Suprapubic skin (tissue), 4 donors: ENCODE measurements around the gene MAPK4. TPM values are rescaled to one million over a fixed set of nuclear protein-coding genes. Genes with fewer than 3 reads are reported as not detected.

ENCODE experiments used
- DNase-seq, 2 donors: peaks; one replicate each; pipeline ENCODE4 v3.0.0-alpha.2; 2019; ENCODE audit warnings: low spot score in 2 of 2
- H3K27ac ChIP-seq: fragments of 200-600 bp; sonication (generic); one replicate; pipeline ENCODE4 v1.5.1; 2019
- H3K27me3 ChIP-seq: fragments of 200-600 bp; sonication (generic); one replicate; pipeline ENCODE4 v1.5.1; 2019
- H3K36me3 ChIP-seq: fragments of 200-600 bp; sonication (generic); one replicate; pipeline ENCODE4 v1.5.1; 2019
- H3K4me1 ChIP-seq: fragments of 200-600 bp; sonication (generic); one replicate; pipeline ENCODE4 v1.5.1; 2019
- H3K4me3 ChIP-seq: fragments of 200-600 bp; sonication (generic); one replicate; pipeline ENCODE4 v1.5.1; 2019; ENCODE audit warnings: mild to moderate bottlenecking
- H3K9me3 ChIP-seq: fragments of 200-600 bp; sonication (generic); one replicate; pipeline ENCODE4 v1.5.1; 2019
- CTCF ChIP-seq, 2 donors: fragments of 200-600 bp in 1 of 2; fragments of 450-650 bp in 1 of 2; sonication (generic) in 1 of 2; IDR thresholded peaks; one replicate each; pipeline ENCODE4 v1.5.1; 2016 to 2019; ENCODE audit warnings: antibody characterized with exemption in 2 of 2, mild to moderate bottlenecking in 1 of 2, moderate library complexity in 1 of 2
- EP300 ChIP-seq: sonication (generic); formaldehyde crosslinking; IDR thresholded peaks from one replicate; pipeline ENCODE4 v1.6.1; 2017; ENCODE audit warnings: antibody characterized with exemption
- POLR2A ChIP-seq, 2 donors: fragments of 450-650 bp; IDR thresholded peaks; one replicate each; pipeline ENCODE4 v1.6.1; 2017; ENCODE audit warnings: antibody characterized with exemption in 2 of 2, mild to moderate bottlenecking in 2 of 2, moderate library complexity in 2 of 2
- POLR2AphosphoS5 ChIP-seq, 3 donors: sonication (generic); formaldehyde crosslinking; IDR thresholded peaks; one replicate each; pipeline ENCODE4 v1.6.1; 2017; ENCODE audit warnings: antibody characterized with exemption in 3 of 3
- WGBS: methylation state at CpG from one replicate; pipeline ENCODE4 v1.1.5; 2018; 5-methylcytosine and 5-hydroxymethylcytosine counted together
- total RNA-seq, 4 donors: library from RNA; depleted of rRNA; stranded (reverse); fragments of >200 nt; gene quantifications; one replicate each; pipeline ENCODE4 v1.1.0, GENCODE V29; 2016

Gene MAPK4
- total RNA-seq, 4 donors from 2014 or later = 1.9 to 4.8 (median 2.4) TPM

GRCh38 chr18:50674307-50674980 is 114.6 kb downstream of the MAPK4 start:
- H3K27me3 ChIP-seq = no peaks in the 10 kb centered on the region
- no peak overlapping the region for H3K4me3 ChIP-seq
- H3K36me3 ChIP-seq = no peaks in the 10 kb centered on the region
- no peak for DNase-seq
- no peaks in the 10 kb centered on the region for H3K9me3 ChIP-seq
- H3K4me1 ChIP-seq = no peaks in the 10 kb centered on the region
- WGBS = 68% methylated on average over 10 of the region's 10 CpGs
- no peak overlapping the region for H3K27ac ChIP-seq
- TF ChIP-seq POLR2AphosphoS5 (IDR thresholded peaks at IDR 0.05) (no peak), EP300 (no peak)

DNA sequence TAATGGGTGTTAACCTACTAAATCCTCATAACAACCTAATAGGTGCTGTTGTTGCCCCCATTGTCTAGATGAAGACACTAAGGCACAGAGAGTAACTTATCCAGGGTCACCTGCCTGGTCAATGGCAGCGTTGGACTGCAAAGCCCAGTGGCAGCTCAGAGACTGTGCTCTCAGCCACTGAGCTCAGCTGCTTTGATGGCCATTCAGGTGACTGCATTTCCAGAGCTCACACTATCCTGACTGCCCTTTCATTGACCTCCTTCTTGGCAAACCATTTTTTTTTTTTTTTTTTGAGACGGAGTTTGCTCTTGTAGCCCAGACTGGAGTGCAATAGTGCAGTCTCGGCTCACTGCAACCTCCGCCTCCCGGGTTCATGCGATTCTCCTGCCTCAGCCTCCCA is 115.2 kb downstream of the MAPK4 start:
- TF ChIP-seq EP300 (no peak), CTCF (IDR thresholded peaks at IDR 0.05) (no peak), POLR2AphosphoS5 (IDR thresholded peaks at IDR 0.05) (no peak), POLR2A (IDR thresholded peaks at IDR 0.05) (no peak)
- Histone ChIP-seq H3K4me3 (no peak overlapping the region), H3K27ac (no peak overlapping the region), H3K27me3 (no peaks in the 10 kb centered on the region), H3K9me3 (no peaks in the 10 kb centered on the region), H3K4me1 (no peaks in the 10 kb centered on the region), H3K36me3 (no peaks in the 10 kb centered on the region)
- WGBS = 88% methylated on average over 6 of the region's 6 CpGs
- DNase-seq = no peak

DNA sequence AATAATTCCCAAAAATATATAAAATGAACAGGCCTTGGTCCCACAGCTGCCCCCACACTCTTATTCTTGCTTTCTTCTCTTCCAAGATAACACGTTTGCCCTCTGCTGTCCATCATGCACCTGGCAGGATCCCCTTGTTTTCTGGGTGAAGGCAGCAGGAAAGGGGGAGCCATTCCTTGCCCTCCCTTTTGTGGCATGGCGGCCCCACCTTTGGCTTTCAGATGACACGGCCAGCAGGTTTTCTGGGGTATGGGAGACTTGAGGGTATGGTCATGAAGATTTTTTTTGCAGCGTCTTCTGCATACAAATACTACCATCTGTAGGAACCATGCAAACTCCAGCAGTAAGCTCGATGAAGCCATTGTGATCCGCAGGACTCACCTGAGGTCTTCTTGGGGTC is 118.8 kb downstream of the MAPK4 start:
- Histone ChIP-seq H3K9me3 (no peaks in the 10 kb centered on the region), H3K27ac (no peak overlapping the region), H3K36me3 (no peaks in the 10 kb centered on the region), H3K4me1 (no peaks in the 10 kb centered on the region), H3K4me3 (no peak overlapping the region), H3K27me3 (no peaks in the 10 kb centered on the region)
- TF ChIP-seq POLR2AphosphoS5 (IDR thresholded peaks at IDR 0.05) = no peak
- no peak for TF ChIP-seq POLR2A (IDR thresholded peaks at IDR 0.05)
- no peak for TF ChIP-seq EP300
- no peak for TF ChIP-seq CTCF (IDR thresholded peaks at IDR 0.05)
- DNase-seq = no peak
- WGBS = 89% methylated on average over 6 of the region's 6 CpGs

- WGBS = 82% methylated on average over 5 of the region's 5 CpGs
- Histone ChIP-seq H3K27me3 (no peaks in the 10 kb centered on the region), H3K36me3 (no peaks in the 10 kb centered on the region), H3K9me3 (no peaks in the 10 kb centered on the region), H3K4me3 (no peak overlapping the region), H3K27ac (no peak overlapping the region), H3K4me1 (no peaks in the 10 kb centered on the region)
- TF ChIP-seq EP300 (no peak), CTCF (IDR thresholded peaks at IDR 0.05) (no peak), POLR2AphosphoS5 (IDR thresholded peaks at IDR 0.05) (no peak), POLR2A (IDR thresholded peaks at IDR 0.05) (no peak)
- peak in 1 of 2 donors; percentile 31 for DNase-seq
Measured at GRCh38 chr18:50679056-50679455, 119.2 kb downstream of the MAPK4 start.

GRCh38 chr18:50679656-50680055 is 119.8 kb downstream of the MAPK4 start:
- peak in 1 of 2 donors; percentile 26 for DNase-seq
- Histone ChIP-seq H3K4me3 (no peak overlapping the region), H3K36me3 (no peaks in the 10 kb centered on the region), H3K4me1 (no peaks in the 10 kb centered on the region), H3K9me3 (no peaks in the 10 kb centered on the region), H3K27ac (no peak overlapping the region), H3K27me3 (no peaks in the 10 kb centered on the region)
- TF ChIP-seq EP300 (no peak), POLR2AphosphoS5 (IDR thresholded peaks at IDR 0.05) (no peak), POLR2A (IDR thresholded peaks at IDR 0.05) (no peak), CTCF (IDR thresholded peaks at IDR 0.05) (no peak)
- WGBS = 94% methylated on average over 6 of the region's 10 CpGs

GRCh38 chr18:50680966-50681365 is 121.1 kb downstream of the MAPK4 start:
- Histone ChIP-seq H3K36me3 (no peaks in the 10 kb centered on the region), H3K4me3 (no peak overlapping the region), H3K4me1 (no peaks in the 10 kb centered on the region), H3K27me3 (no peaks in the 10 kb centered on the region), H3K27ac (no peak overlapping the region), H3K9me3 (no peaks in the 10 kb centered on the region)
- WGBS = 50% methylated on average over 1 of the region's 1 CpG
- TF ChIP-seq EP300 (no peak), CTCF (IDR thresholded peaks at IDR 0.05) (no peak), POLR2A (IDR thresholded peaks at IDR 0.05) (no peak)
- DNase-seq = no peak
